Fibroblast of lung (primary cell): ENCODE data around the gene MAP2K5.
"Not testable (repeated sequence)": the region's sequence is repeated elsewhere in the genome, so short reads cannot be mapped to it uniquely, and the experiment has no call there.

Experiments used
- CTCF ChIP-seq, 2 donors: IDR thresholded peaks in 1 of 2; conservative IDR thresholded peaks in 1 of 2; 1 replicate in 1 of 2; 2 replicates in 1 of 2; pipeline ENCODE4 v1.5.1; 2011 to 2012; ENCODE audit warnings: low read length in 2 of 2, control low read depth in 1 of 2, inconsistent platforms in 1 of 2, low read depth in 1 of 2, mild to moderate bottlenecking in 1 of 2
- EZH2 ChIP-seq: IDR thresholded peaks from 2 replicates; pipeline ENCODE4 v1.5.1; 2012; ENCODE audit warnings: low read length, control low read depth, mild to moderate bottlenecking; ENCODE audit errors: missing control alignments

- not testable (repeated sequence) for TF ChIP-seq CTCF (conservative IDR thresholded peaks at IDR 0.05 in 1 of 2, IDR thresholded peaks at IDR 0.05 in 1 of 2; ENCODE audit: low read depth in 1 of 2, low read length in 2 of 2); EZH2
Observed at GRCh38 chr15:67615131-67615534, 72.6 kb downstream of the MAP2K5 start.
